HepG2 (cell line): ENCODE results near the gene FXR2. TPM values are rescaled to one million over a fixed set of nuclear protein-coding genes. Genes with fewer than 3 reads are reported as not detected.

Experiments used
- ATAC-seq: fragments of 200-7000 bp; cut with Tn5 transposase; 3 replicates; pipeline ENCODE4 v1.9.1; 2020; ENCODE audit warnings: mild to moderate bottlenecking, moderate library complexity
- BruUV-seq: library from RNA; stranded (reverse); fragments of 400-500 nt; replicated peaks from 2 replicates; lab custom pipeline; 2021; lab: Mats Ljungman, UMichigan
- CTCF ChIA-PET: fragments of 300-600 bp; formaldehyde crosslinking; extraction: SDS; loops from one replicate; lab custom pipeline; 2021; ENCODE audit warnings: low total read pairs, inconsistent platforms, low intra/inter-chr PET ratio; lab: Yijun Ruan, JAX
- POLR2A ChIA-PET: fragments of 350-600 bp; sonication (Branson Sonifier 250); formaldehyde crosslinking; loops from one replicate; lab custom pipeline; 2020; ENCODE audit warnings: antibody characterized with exemption, inconsistent platforms; lab: Yijun Ruan, JAX
- DNase-seq: peaks from one replicate; pipeline ENCODE4 v3.0.0-alpha.2; 2015; ENCODE audit warnings: low spot score
- FAIRE-seq: peaks from 3 replicates; lab custom pipeline; 2011; peaks lifted over from hg19 to GRCh38; lab: Jason Lieb, UNC
- H2AFZ ChIP-seq: one replicate; pipeline ENCODE4 v1.6.1; 2011; ENCODE audit warnings: low read length, inconsistent platforms
- H3K27ac ChIP-seq: fragments of 300-600 bp; 3 replicates; pipeline ENCODE4 v1.8.0; 2011; ENCODE audit warnings: mixed run types, mild to moderate bottlenecking, mixed read lengths, low read length, inconsistent platforms; ENCODE audit not compliant: insufficient read depth; ENCODE audit errors: extremely low read length
- H3K27me3 ChIP-seq, 2 experiments: fragments of 200-600 bp in 1 of 2; 2 replicates in 1 of 2; 3 replicates in 1 of 2; pipeline versions ENCODE4 v1.6.0 to v1.8.0; 2011; ENCODE audit warnings: low read length in 2 of 2, mild to moderate bottlenecking in 2 of 2, moderate library complexity in 2 of 2, inconsistent platforms in 1 of 2; ENCODE audit not compliant: insufficient read depth in 2 of 2, control insufficient read depth in 1 of 2
- H3K36me3 ChIP-seq, 2 experiments: fragments of 200-600 bp in 1 of 2; replicated peaks in 1 of 2; 2 replicates in 1 of 2; 3 replicates in 1 of 2; pipeline versions ENCODE4 v1.5.1 to v1.8.0; 2011; ENCODE audit warnings: low read length in 2 of 2, inconsistent platforms in 1 of 2; ENCODE audit not compliant: insufficient read depth in 2 of 2, control insufficient read depth in 1 of 2
- H3K4me1 ChIP-seq: 2 replicates; pipeline ENCODE4 v1.5.1; 2012; ENCODE audit warnings: low read length, inconsistent platforms; ENCODE audit not compliant: insufficient read depth
- H3K4me2 ChIP-seq: 2 replicates; pipeline ENCODE4 v1.6.0; 2011; ENCODE audit warnings: low read depth, low read length, inconsistent platforms
- H3K4me3 ChIP-seq, 3 experiments: fragments of 200-600 bp in 1 of 3; sonication (generic), shearing (Covaris generic) in 1 of 3; replicated peaks in 1 of 3; 2 replicates each; pipeline ENCODE4 v1.5.1; 2011 to 2016; ENCODE audit warnings: low read length in 3 of 3, inconsistent platforms in 2 of 3, low read depth in 2 of 3, mild to moderate bottlenecking in 2 of 3, control low read depth in 1 of 3, mixed read lengths in 1 of 3; ENCODE audit not compliant: insufficient read depth in 1 of 3
- H3K79me2 ChIP-seq: one replicate; pipeline ENCODE4 v1.6.1; 2011; ENCODE audit warnings: low read length, inconsistent platforms; ENCODE audit not compliant: insufficient read depth
- H3K9ac ChIP-seq: 2 replicates; pipeline ENCODE4 v1.6.0; 2011; ENCODE audit warnings: mild to moderate bottlenecking, low read depth, low read length, inconsistent platforms; ENCODE audit not compliant: insufficient read depth
- H3K9me3 ChIP-seq: 2 replicates; pipeline ENCODE4 v1.5.1; 2012; ENCODE audit warnings: mild to moderate bottlenecking, low read length
- H4K20me1 ChIP-seq: 2 replicates; pipeline ENCODE4 v1.6.0; 2011; ENCODE audit warnings: inconsistent platforms, mild to moderate bottlenecking, low read length, moderate library complexity; ENCODE audit not compliant: insufficient read depth
- ASH2L ChIP-seq: fragments of 300-600, 200-600 bp; sonication (generic); IDR thresholded peaks from 2 replicates; pipeline ENCODE4 v1.7.0; 2017; ENCODE audit warnings: low read depth, mild to moderate bottlenecking, moderate library complexity, mixed read lengths, low read length; ENCODE audit not compliant: insufficient read length
- CAMTA2 ChIP-seq: sonication (generic); formaldehyde crosslinking; IDR thresholded peaks from 2 replicates; pipeline ENCODE4 v1.4.0; 2020; ENCODE audit warnings: mild to moderate bottlenecking, missing genetic modification reagents, borderline replicate concordance
- ETV5 ChIP-seq: IDR thresholded peaks from 2 replicates; pipeline ENCODE4 v1.6.1; 2018; ENCODE audit warnings: missing biosample characterization, missing genetic modification reagents, inconsistent platforms, borderline replicate concordance
- GABPB1 ChIP-seq: IDR thresholded peaks from 2 replicates; pipeline ENCODE4 v1.6.1; 2016; ENCODE audit warnings: mild to moderate bottlenecking, missing genetic modification reagents, moderate library complexity, missing compliant biosample characterization
- HMGA1 ChIP-seq: sonication (generic); formaldehyde crosslinking; conservative IDR thresholded peaks from 2 replicates; pipeline ENCODE4 v1.4.0; 2020; ENCODE audit warnings: missing genetic modification reagents
- KDM2A ChIP-seq: sonication (generic); formaldehyde crosslinking; IDR thresholded peaks from 2 replicates; pipeline ENCODE4 v1.4.0; 2020; ENCODE audit warnings: low read depth, missing genetic modification reagents, borderline replicate concordance
- MYC ChIP-seq: sonication (generic); formaldehyde crosslinking; IDR thresholded peaks from 2 replicates; pipeline ENCODE4 v1.9.0; 2021; ENCODE audit warnings: missing genetic modification reagents, borderline replicate concordance
- SALL1 ChIP-seq: sonication (generic); formaldehyde crosslinking; IDR thresholded peaks from 2 replicates; pipeline ENCODE4 v1.8.0; 2022; ENCODE audit warnings: mild to moderate bottlenecking, missing genetic modification reagents
- SOX5 ChIP-seq: IDR thresholded peaks from 2 replicates; pipeline ENCODE4 v1.6.1; 2016; ENCODE audit warnings: borderline replicate concordance
- ZNF121 ChIP-seq: sonication (generic); formaldehyde crosslinking; IDR thresholded peaks from 2 replicates; pipeline ENCODE4 v1.5.0; 2020; ENCODE audit warnings: mild to moderate bottlenecking, missing genetic modification reagents
- ZNF564 ChIP-seq: sonication (generic); formaldehyde crosslinking; IDR thresholded peaks from 2 replicates; pipeline ENCODE4 v1.8.1; 2023; ENCODE audit warnings: mild to moderate bottlenecking, missing genetic modification reagents
- ZSCAN25 ChIP-seq: sonication (generic); formaldehyde crosslinking; IDR thresholded peaks from 2 replicates; pipeline ENCODE4 v1.8.0; 2022; ENCODE audit warnings: mild to moderate bottlenecking, missing genetic modification reagents
- WGBS: methylation state at CpG from one replicate; pipeline ENCODE4 v1.1.6; 2017; ENCODE audit warnings: low lambda C conversion rate; 5-methylcytosine and 5-hydroxymethylcytosine counted together
- in situ Hi-C: cut with HindIII; loops from 2 replicates; pipeline ENCODE4 v1.10.0; 2017; ENCODE audit warnings: low pct_unique_long_range_greater_than_20kb; ENCODE audit not compliant: extremely low pct_ligation_motif_present
- intact Hi-C: fragments of 100-400 bp; cut with micrococcal nuclease; formaldehyde crosslinking; loops from one replicate; pipeline ENCODE4 v1.10.0; 2022; ENCODE audit not compliant: unreplicated experiment
- polyA plus RNA-seq, 8 experiments: library from polyadenylated mRNA; depleted of rRNA in 3 of 8; stranded (reverse) in 7 of 8; unstranded in 1 of 8; fragments of >200 nt; fragmentation: Illumina TruSeq in 4 of 8; extraction: Trizol in 4 of 8; gene quantifications; 2 replicates each; pipeline versions ENCODE4 v1.2.1 to v1.2.3, GENCODE V29; 2011 to 2016; ENCODE audit warnings: low read depth in 4 of 8, missing spikeins in 1 of 8, mixed read lengths in 1 of 8; ENCODE audit not compliant: insufficient read depth in 1 of 8
- total RNA-seq, 5 experiments: library from RNA; depleted of rRNA; stranded (reverse); fragments of >200 nt; fragmentation: Illumina TruSeq; extraction: Trizol; gene quantifications; 2 replicates each; pipeline ENCODE4 v1.2.3, GENCODE V29; 2016; ENCODE audit warnings: low read depth in 1 of 5
- TF ChIP-seq, protein P1 (sequence below): sonication (generic); formaldehyde crosslinking; IDR thresholded peaks from 2 replicates; pipeline ENCODE4 v1.4.0; 2020; ENCODE audit warnings: missing genetic modification reagents, mild to moderate bottlenecking, borderline replicate concordance
- TF ChIP-seq, protein P2 (sequence below): conservative IDR thresholded peaks from 2 replicates; pipeline ENCODE4 v1.6.1; 2018; ENCODE audit warnings: missing genetic modification reagents

The FXR2 gene
- total and polyA plus RNA-seq, 2 of the 13 experiments (the other 11 are each of a cell fraction or from before 2014, with no cell fraction given), result 20.9 to 24.4 TPM

- TF ChIP-seq, protein P1, sequence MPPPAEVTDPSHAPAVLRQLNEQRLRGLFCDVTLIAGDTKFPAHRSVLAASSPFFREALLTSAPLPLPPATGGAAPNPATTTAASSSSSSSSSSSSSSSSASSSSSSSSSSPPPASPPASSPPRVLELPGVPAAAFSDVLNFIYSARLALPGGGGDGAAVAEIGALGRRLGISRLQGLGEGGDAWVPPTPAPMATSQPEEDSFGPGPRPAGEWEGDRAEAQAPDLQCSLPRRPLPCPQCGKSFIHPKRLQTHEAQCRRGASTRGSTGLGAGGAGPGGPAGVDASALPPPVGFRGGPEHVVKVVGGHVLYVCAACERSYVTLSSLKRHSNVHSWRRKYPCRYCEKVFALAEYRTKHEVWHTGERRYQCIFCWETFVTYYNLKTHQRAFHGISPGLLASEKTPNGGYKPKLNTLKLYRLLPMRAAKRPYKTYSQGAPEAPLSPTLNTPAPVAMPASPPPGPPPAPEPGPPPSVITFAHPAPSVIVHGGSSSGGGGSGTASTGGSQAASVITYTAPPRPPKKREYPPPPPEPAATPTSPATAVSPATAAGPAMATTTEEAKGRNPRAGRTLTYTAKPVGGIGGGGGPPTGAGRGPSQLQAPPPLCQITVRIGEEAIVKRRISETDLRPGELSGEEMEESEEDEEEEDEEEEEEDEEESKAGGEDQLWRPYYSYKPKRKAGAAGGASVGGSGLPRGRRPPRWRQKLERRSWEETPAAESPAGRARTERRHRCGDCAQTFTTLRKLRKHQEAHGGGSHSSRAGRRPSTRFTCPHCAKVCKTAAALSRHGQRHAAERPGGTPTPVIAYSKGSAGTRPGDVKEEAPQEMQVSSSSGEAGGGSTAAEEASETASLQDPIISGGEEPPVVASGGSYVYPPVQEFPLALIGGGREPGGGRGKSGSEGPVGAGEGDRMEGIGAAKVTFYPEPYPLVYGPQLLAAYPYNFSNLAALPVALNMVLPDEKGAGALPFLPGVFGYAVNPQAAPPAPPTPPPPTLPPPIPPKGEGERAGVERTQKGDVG (CRISPR knock-in tag), result 0 out of 2 replicates have a peak, but pooled peaks have one; percentile 4
- TF ChIP-seq SOX5 (CRISPR knock-in tag) (0 out of 2 replicates have a peak, but pooled peaks have one; percentile 14), ETV5 (CRISPR knock-in tag) (0 out of 2 replicates have a peak, but pooled peaks have one; percentile 13), ASH2L (peak; percentile 33), ZNF121 (peak; percentile 35)
- TF ChIP-seq, all 625 proteins: peak for 32
These were observed 17.0 kb upstream of the FXR2 start (continued) for GRCh38 chr17:7631398-7632380.

DNA sequence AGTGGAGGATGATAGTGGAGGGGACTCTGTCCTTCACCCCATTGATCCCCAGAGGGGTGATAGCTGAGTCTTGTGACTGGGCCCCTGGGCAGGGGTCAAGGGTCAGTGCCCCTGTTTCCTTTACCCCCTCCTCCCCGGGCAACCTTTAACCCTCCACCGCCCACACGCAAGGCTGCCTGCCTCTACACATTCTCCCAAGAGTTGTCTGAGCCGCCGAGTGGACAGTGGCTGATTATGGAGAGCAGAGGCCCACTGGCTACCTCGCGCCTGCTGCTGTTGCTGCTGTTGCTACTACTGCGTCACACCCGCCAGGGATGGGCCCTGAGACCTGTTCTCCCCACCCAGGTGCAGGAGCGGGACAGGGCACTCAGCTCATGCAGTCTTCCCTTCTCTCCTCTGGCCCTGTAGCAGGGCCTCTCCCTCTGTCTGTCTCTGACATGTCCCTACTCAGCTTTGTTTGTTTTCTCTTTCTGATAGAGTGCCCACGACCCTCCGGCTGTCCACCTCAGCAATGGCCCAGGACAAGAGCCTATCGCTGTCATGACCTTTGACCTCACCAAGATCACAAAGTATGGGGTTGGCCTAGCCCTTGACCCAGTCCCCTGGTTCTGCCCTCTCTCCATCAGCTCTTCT is 15.4 kb upstream of the FXR2 start, which contains the start of gene SHBG:
TSS of gene SHBG (plus strand) at position 197 of the 633 bp plus-strand sequence. CDS start at position 235, 38 bp downstream.
- Histone ChIP-seq H3K27me3 (no peaks in the 10 kb centered on the region; a peak in 1 of 5 replicates), H2AFZ (no peak within 1 kb of the TSS), H3K4me1 (peaks cover 68% of the 10 kb centered on the region), H3K4me2 (peak within 1 kb of the TSS; percentile 86), H3K9me3 (no peaks in the 10 kb centered on the region), H3K27ac (peak within 1 kb of the TSS; percentile 25), H3K9ac (peak within 1 kb of the TSS; percentile 60), H3K79me2 (peaks cover 15% of the 10 kb centered on the region), H3K36me3 (no peaks in the 10 kb centered on the region), H3K4me3 (peak within 1 kb of the TSS; percentile 38 to 64 (median 39)), H4K20me1 (no peaks in the 10 kb centered on the region)
- CTCF ChIA-PET, result no interaction called here
- FAIRE-seq, result no peak
- in situ Hi-C loops (loop anchor here (5.0 kb wide), 2 partner anchors 57 to 87 kb away; partner anchors contain the start of genes DNAH2, TP53 and WRAP53), intact Hi-C loops (loop anchor here (5.0 kb wide), 2 partner anchors 42 to 57 kb away; partner anchors contain the start of genes TP53 and WRAP53)
- DNase-seq, result no peak
- BruUV-seq, result no TSS peak
- POLR2A ChIA-PET, result interaction anchor here (1.1 to 4.4 kb wide), 8 partner anchors 12 to 226 kb away, joined by 4 to 56 read pairs (median 8); partner anchors contain the start of genes ATP1B2, CD68, FXR2 and MPDU1
- peak; percentile 15 for ATAC-seq
- WGBS, result 0% methylated on average over 11 of the region's 13 CpGs
- TF ChIP-seq HMGA1 (CRISPR knock-in tag), result no peak
- peak; percentile 28; the same call in 1 of the 2 replicates for TF ChIP-seq GABPB1
- TF ChIP-seq ZSCAN25 (CRISPR knock-in tag), result 0 out of 2 replicates have a peak, but pooled peaks have one; percentile 24
- TF ChIP-seq SALL1 (CRISPR knock-in tag), result 0 out of 2 replicates have a peak, but pooled peaks have one; percentile 33
- TF ChIP-seq KDM2A (CRISPR knock-in tag), result no peak
- no peak for TF ChIP-seq CAMTA2 (CRISPR knock-in tag)
- TF ChIP-seq, protein P2, sequence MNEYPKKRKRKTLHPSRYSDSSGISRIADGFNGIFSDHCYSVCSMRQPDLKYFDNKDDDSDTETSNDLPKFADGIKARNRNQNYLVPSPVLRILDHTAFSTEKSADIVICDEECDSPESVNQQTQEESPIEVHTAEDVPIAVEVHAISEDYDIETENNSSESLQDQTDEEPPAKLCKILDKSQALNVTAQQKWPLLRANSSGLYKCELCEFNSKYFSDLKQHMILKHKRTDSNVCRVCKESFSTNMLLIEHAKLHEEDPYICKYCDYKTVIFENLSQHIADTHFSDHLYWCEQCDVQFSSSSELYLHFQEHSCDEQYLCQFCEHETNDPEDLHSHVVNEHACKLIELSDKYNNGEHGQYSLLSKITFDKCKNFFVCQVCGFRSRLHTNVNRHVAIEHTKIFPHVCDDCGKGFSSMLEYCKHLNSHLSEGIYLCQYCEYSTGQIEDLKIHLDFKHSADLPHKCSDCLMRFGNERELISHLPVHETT, result no peak
- TF ChIP-seq ZNF564 (CRISPR knock-in tag), result no peak
- TF ChIP-seq MYC (CRISPR knock-in tag), result no peak
